Central memory CD8-positive, alpha-beta T cell (primary cell): ENCODE data around the gene PCSK6.
A peak's percentile ranks its signal among the peaks of the same experiment; 100 is the strongest.
"Not testable (repeated sequence)": the region's sequence is repeated elsewhere in the genome, so short reads cannot be mapped to it uniquely, and the experiment has no call there.

Experiments
- ATAC-seq: fragments of 150-1000 bp; cut with Tn5 transposase; replicated peaks from 2 replicates; pipeline ENCODE4 v1.10.0; 2022; ENCODE audit warnings: mild to moderate bottlenecking, moderate FRiP score, moderate number of reproducible peaks; ENCODE audit not compliant: poor library complexity, severe bottlenecking; ENCODE audit errors: extremely low read depth
- DNase-seq, 2 donors: peaks; one replicate each; pipeline ENCODE4 v3.0.0; 2021; ENCODE audit warnings: low spot score in 2 of 2
- H3K27ac Mint-ChIP-seq: one replicate; pipeline ENCODE4 v1.8.0; 2022; ENCODE audit warnings: low read depth, mild to moderate bottlenecking, moderate library complexity, mixed read lengths
- H3K27me3 Mint-ChIP-seq: one replicate; pipeline ENCODE4 v1.8.0; 2022; ENCODE audit warnings: mixed read lengths
- H3K36me3 Mint-ChIP-seq: one replicate; pipeline ENCODE4 v1.8.0; 2022; ENCODE audit warnings: mild to moderate bottlenecking, moderate library complexity, mixed read lengths; ENCODE audit not compliant: insufficient read depth
- H3K4me1 Mint-ChIP-seq: one replicate; pipeline ENCODE4 v1.8.0; 2022; ENCODE audit warnings: mixed read lengths
- H3K4me3 Mint-ChIP-seq: one replicate; pipeline ENCODE4 v1.8.0; 2022; ENCODE audit warnings: mild to moderate bottlenecking, moderate library complexity, mixed read lengths
- H3K9me3 Mint-ChIP-seq: one replicate; pipeline ENCODE4 v1.8.0; 2022; ENCODE audit warnings: mixed read lengths

PCSK6 gene

GRCh38 chr15:101379647-101380046 is 109.9 kb downstream of the PCSK6 start:
- no peak overlapping the region for H3K4me3 Mint-ChIP-seq
- DNase-seq (no peak), ATAC-seq (no peak)
- no peaks in the 10 kb centered on the region for H3K9me3 Mint-ChIP-seq
- peaks cover 14% of the 10 kb centered on the region for H3K27me3 Mint-ChIP-seq
- H3K27ac Mint-ChIP-seq = no peak overlapping the region
- no peaks in the 10 kb centered on the region for H3K4me1 Mint-ChIP-seq
- H3K36me3 Mint-ChIP-seq = no peaks in the 10 kb centered on the region

DNA sequence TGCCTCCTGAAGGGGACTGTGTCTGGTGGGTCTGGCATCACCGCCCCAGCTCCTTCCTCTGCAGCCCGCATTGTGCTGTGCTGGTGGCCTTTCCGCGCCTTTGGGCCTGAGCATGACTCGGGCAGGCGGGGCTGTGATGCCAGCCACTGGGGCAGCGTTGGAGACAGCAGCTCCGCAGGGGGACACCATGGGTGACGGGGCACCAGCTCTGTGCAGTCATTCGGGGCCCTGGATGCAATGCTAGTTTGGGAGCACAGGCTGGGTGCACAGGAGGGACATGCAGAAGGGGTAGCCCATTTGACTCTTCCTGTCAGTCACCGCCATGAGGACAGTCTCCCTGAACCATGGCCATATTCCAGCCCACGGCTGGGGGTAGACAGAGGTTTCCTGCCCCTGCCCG is 110.6 kb downstream of the PCSK6 start:
- DNase-seq = no peak
- ATAC-seq = no peak

DNA sequence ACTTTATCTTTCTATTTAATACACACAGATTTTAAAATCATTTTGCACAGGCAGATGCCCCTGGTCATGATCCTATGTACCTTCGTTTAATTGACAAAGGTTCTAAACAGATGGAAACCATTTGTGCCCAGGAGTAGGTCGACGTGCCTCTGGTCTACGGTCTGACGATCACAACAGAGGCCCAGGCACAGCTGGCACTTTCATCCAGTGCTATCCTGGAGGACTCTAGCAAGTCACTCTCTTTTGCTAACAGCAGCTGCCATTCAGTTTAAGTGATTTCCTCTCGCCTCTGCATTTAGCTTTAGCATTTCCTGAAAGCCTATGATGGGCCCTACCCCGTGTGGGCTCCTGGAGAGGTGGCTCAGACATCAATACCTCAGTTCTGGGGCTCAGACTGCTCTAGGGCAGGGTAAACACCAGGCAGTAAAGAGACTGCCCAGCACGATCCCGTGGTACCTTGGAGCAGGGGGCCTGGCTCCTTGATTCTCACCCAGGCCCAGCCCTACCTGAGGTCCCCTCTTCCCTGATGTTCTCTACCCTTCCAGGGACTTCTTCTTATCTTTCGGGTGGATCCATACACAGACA is 111.2 kb downstream of the PCSK6 start:
- no peak for DNase-seq
- no peak for ATAC-seq
- H3K27ac Mint-ChIP-seq = no peak overlapping the region
- no peaks in the 10 kb centered on the region for H3K36me3 Mint-ChIP-seq
- H3K9me3 Mint-ChIP-seq = no peaks in the 10 kb centered on the region
- H3K4me3 Mint-ChIP-seq = no peak overlapping the region
- peaks cover 27% of the 10 kb centered on the region for H3K27me3 Mint-ChIP-seq
- no peaks in the 10 kb centered on the region for H3K4me1 Mint-ChIP-seq

More for the DNA sequence above, 110.6 kb downstream of the PCSK6 start:
- H3K36me3 Mint-ChIP-seq = no peaks in the 10 kb centered on the region
- no peaks in the 10 kb centered on the region for H3K4me1 Mint-ChIP-seq
- no peak overlapping the region for H3K27ac Mint-ChIP-seq
- H3K9me3 Mint-ChIP-seq = no peaks in the 10 kb centered on the region
- H3K4me3 Mint-ChIP-seq = no peak overlapping the region
- peaks cover 21% of the 10 kb centered on the region for H3K27me3 Mint-ChIP-seq

DNA sequence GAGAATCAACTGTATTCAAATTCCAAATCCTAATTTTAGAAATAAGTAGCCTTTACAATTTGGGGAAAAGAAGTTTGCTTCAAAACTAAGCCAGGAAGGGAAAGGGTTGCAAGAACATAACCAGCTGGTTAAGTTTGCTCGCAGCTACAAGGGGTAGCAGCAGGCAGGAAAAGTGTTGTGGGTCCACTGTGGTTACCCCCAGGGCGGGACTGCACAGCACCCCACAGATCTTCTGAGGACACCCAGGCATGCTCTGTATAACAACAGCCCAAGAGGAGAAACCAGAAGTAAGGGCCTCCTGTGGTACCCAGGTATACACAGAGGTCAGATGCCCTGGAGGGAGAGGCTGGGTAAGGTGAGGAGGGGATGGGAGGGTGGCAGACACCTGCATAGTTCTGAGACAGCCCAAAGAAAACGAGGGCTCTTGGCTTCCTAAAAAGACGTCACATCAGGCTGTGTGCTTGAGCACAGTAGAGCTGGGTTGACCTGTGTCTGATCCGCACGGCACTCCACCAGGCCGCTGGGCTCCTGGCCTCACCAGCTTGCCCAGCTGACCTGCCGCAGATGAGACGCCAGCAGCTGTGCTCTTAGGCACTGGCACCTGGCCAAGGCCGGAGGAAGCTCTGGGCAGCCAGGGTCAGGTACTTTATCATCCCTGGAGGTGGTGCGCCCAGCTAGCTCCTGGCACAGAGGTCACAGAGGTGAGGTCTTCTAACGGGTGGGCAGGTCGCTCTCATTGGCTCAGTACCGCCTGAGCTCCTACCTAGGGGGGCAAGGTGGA is 112.7 kb downstream of the PCSK6 start:
- no peak for DNase-seq
- no peak overlapping the region for H3K4me3 Mint-ChIP-seq
- no peak for ATAC-seq
- H3K4me1 Mint-ChIP-seq = no peaks in the 10 kb centered on the region
- H3K27ac Mint-ChIP-seq = peak overlapping the region; percentile 44
- no peaks in the 10 kb centered on the region for H3K9me3 Mint-ChIP-seq
- peaks cover 41% of the 10 kb centered on the region for H3K27me3 Mint-ChIP-seq
- H3K36me3 Mint-ChIP-seq = no peaks in the 10 kb centered on the region

DNA sequence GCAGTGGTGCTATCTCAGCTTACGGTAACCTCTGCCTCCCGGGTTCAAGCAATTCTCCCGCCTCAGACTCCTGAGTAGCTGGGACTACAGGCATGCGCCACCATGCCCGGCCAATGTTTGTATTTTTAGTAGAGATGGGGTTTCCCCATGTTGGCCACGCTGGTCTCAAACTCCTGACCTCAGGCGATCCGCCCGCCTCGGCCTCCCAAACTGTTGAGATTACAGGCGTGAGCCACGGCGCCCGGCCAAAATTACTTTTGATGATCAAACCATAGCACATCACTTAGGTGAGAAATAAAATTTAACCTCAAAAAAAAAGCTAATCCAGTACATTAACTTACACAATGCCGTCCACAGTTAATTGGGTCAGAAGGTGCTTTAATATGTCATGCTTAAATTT is 114.5 kb downstream of the PCSK6 start:
- H3K27me3 Mint-ChIP-seq = peaks cover 44% of the 10 kb centered on the region

GRCh38 chr15:101374326-101374725 is 115.2 kb downstream of the PCSK6 start:
- DNase-seq (no peak), ATAC-seq (no peak)
- H3K27me3 Mint-ChIP-seq = peaks cover 39% of the 10 kb centered on the region
- H3K4me3 Mint-ChIP-seq = no peak overlapping the region
- H3K27ac Mint-ChIP-seq = no peak overlapping the region
- no peaks in the 10 kb centered on the region for H3K9me3 Mint-ChIP-seq
- no peaks in the 10 kb centered on the region for H3K36me3 Mint-ChIP-seq
- H3K4me1 Mint-ChIP-seq = no peaks in the 10 kb centered on the region

More for the DNA sequence above, 114.5 kb downstream of the PCSK6 start:
- H3K27ac Mint-ChIP-seq, DNase-seq, H3K4me3 Mint-ChIP-seq, ATAC-seq, H3K4me1 Mint-ChIP-seq, H3K9me3 Mint-ChIP-seq, H3K36me3 Mint-ChIP-seq: not testable (repeated sequence)

GRCh38 chr15:101373577-101373976 is 115.9 kb downstream of the PCSK6 start:
- Mint-ChIP-seq H3K9me3 (no peaks in the 10 kb centered on the region), H3K27me3 (peaks cover 31% of the 10 kb centered on the region), H3K4me3 (no peak overlapping the region), H3K4me1 (no peaks in the 10 kb centered on the region), H3K36me3 (no peaks in the 10 kb centered on the region), H3K27ac (no peak overlapping the region)
- DNase-seq (no peak), ATAC-seq (no peak)

- DNase-seq (no peak), ATAC-seq (no peak)
- no peak overlapping the region for H3K4me3 Mint-ChIP-seq
- H3K36me3 Mint-ChIP-seq = no peaks in the 10 kb centered on the region
- no peak overlapping the region for H3K27ac Mint-ChIP-seq
- H3K27me3 Mint-ChIP-seq = peaks cover 30% of the 10 kb centered on the region
- H3K4me1 Mint-ChIP-seq = no peaks in the 10 kb centered on the region
- H3K9me3 Mint-ChIP-seq = no peaks in the 10 kb centered on the region
Measured at GRCh38 chr15:101372960-101373525, 116.5 kb downstream of the PCSK6 start.

GRCh38 chr15:101372149-101372577 is 117.3 kb downstream of the PCSK6 start:
- peaks cover 30% of the 10 kb centered on the region for H3K27me3 Mint-ChIP-seq
- DNase-seq (no peak), ATAC-seq (no peak)
- no peak overlapping the region for H3K27ac Mint-ChIP-seq
- H3K4me3 Mint-ChIP-seq = no peak overlapping the region
- no peaks in the 10 kb centered on the region for H3K36me3 Mint-ChIP-seq
- H3K4me1 Mint-ChIP-seq = no peaks in the 10 kb centered on the region
- no peaks in the 10 kb centered on the region for H3K9me3 Mint-ChIP-seq

- ATAC-seq (no peak), DNase-seq (no peak)
- Mint-ChIP-seq H3K27me3 (peaks cover 30% of the 10 kb centered on the region), H3K27ac (no peak overlapping the region), H3K9me3 (no peaks in the 10 kb centered on the region), H3K4me1 (no peaks in the 10 kb centered on the region), H3K36me3 (no peaks in the 10 kb centered on the region), H3K4me3 (no peak overlapping the region)
Measured at GRCh38 chr15:101371519-101371918, 118.0 kb downstream of the PCSK6 start.

GRCh38 chr15:101371081-101371480 is 118.4 kb downstream of the PCSK6 start:
- no peak for DNase-seq
- Mint-ChIP-seq H3K4me3 (no peak overlapping the region), H3K4me1 (no peaks in the 10 kb centered on the region), H3K27me3 (peaks cover 30% of the 10 kb centered on the region), H3K36me3 (no peaks in the 10 kb centered on the region), H3K27ac (no peak overlapping the region), H3K9me3 (no peaks in the 10 kb centered on the region)
- no peak for ATAC-seq

DNA sequence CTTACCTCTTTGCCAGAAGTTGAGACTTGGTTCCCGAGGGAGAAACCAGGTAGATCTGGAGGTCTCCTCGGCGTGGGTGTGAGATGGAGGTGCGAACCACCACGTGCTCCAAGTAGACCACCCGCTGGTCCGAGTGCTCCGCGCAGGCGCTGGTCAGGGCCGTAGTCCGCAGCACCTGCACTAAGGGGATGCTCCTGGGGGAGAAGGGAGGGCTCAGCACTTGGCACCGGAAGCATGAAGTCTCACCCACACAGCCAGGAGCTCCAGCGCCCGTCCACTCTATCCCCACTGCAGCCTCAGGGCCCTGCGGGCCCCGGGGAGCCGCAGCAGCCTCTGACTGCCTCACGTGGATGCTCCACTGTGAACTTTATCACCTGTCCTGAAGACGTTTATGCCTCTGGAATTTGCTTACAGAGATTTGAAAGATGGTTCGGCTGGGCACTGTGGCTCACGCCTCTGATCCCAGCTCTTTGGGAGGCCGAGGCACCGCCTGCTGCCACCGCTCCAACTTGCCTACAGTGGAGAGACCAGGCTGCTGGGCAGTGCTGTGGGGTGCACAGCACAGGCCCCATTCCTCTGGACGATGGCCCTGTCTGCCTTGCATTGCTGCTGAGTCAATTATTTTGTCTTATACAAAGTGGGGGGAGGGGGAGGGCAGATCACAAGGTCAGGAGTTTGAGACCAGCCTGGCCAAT is 119.0 kb downstream of the PCSK6 start:
- Mint-ChIP-seq H3K27ac (no peak overlapping the region), H3K4me3 (no peak overlapping the region), H3K4me1 (no peaks in the 10 kb centered on the region), H3K36me3 (no peaks in the 10 kb centered on the region), H3K27me3 (peaks cover 30% of the 10 kb centered on the region), H3K9me3 (no peaks in the 10 kb centered on the region)
- ATAC-seq = no peak
- DNase-seq = no peak
